B cell (primary cell): ENCODE data around the gene EID2. TPM values are rescaled to one million over a fixed set of nuclear protein-coding genes. Genes with fewer than 3 reads are reported as not detected.

Experiments used
- ATAC-seq: fragments of 200-7000 bp; cut with Tn5 transposase; one replicate; pipeline ENCODE4 v1.10.0; 2021; ENCODE audit warnings: low read depth, mild to moderate bottlenecking, moderate number of reproducible peaks, moderate library complexity
- CTCF ChIA-PET: fragments of 350-600 bp; sonication (Branson Sonifier 250); formaldehyde crosslinking; loops from one replicate; lab custom pipeline; 2021; ENCODE audit warnings: antibody characterized with exemption, inconsistent platforms; lab: Charles Lee
- POLR2A ChIA-PET: fragments of 350-600 bp; sonication (Branson Sonifier 250); formaldehyde crosslinking; loops from one replicate; lab custom pipeline; 2021; ENCODE audit warnings: antibody characterized with exemption; lab: Charles Lee
- DNase-seq: peaks from one replicate; pipeline ENCODE4 v3.0.0; 2013
- H2AFZ ChIP-seq: 2 replicates; pipeline ENCODE4 v1.6.1; 2012; ENCODE audit warnings: mild to moderate bottlenecking, low read depth, low read length; ENCODE audit not compliant: insufficient read depth, poor library complexity, severe bottlenecking
- H3K27ac ChIP-seq, 2 donors: 1 replicate in 1 of 2; 2 replicates in 1 of 2; pipeline ENCODE4 v1.5.1; 2012 to 2013; ENCODE audit warnings: low read length in 2 of 2, mild to moderate bottlenecking in 2 of 2, moderate library complexity in 1 of 2
- H3K27me3 ChIP-seq, 4 experiments: fragments of 200-600 bp in 1 of 4; sonication (generic) in 1 of 4; replicated peaks in 1 of 4; 1 replicate in 2 of 4; 2 replicates in 2 of 4; pipeline versions ENCODE4 v1.6.1 to v1.7.0; 2013 to 2016; ENCODE audit warnings: low read length in 3 of 4, mild to moderate bottlenecking in 2 of 4, mixed read lengths in 1 of 4, moderate library complexity in 1 of 4; ENCODE audit not compliant: insufficient read depth in 4 of 4, control insufficient read depth in 3 of 4; ENCODE audit errors: control extremely low read depth in 1 of 4
- H3K36me3 ChIP-seq, 2 experiments: replicated peaks in 1 of 2; 1 replicate in 1 of 2; 2 replicates in 1 of 2; pipeline versions ENCODE4 v1.6.1 to v1.7.1; 2013; ENCODE audit warnings: low read length in 1 of 2; ENCODE audit not compliant: insufficient read depth in 2 of 2, control insufficient read depth in 1 of 2; ENCODE audit errors: control extremely low read depth in 1 of 2, extremely low read depth in 1 of 2
- H3K4me1 ChIP-seq, 2 donors: fragments of 200-600 bp in 1 of 2; sonication (generic) in 1 of 2; 1 replicate in 1 of 2; 2 replicates in 1 of 2; pipeline versions ENCODE4 v1.5.1 to v1.6.1; 2013 to 2017; ENCODE audit warnings: low read length in 2 of 2; ENCODE audit not compliant: control insufficient read depth in 2 of 2, insufficient read depth in 2 of 2
- H3K4me2 ChIP-seq: replicated peaks from 2 replicates; pipeline ENCODE3; 2012; ENCODE audit warnings: mild to moderate bottlenecking, low read depth, low read length; ENCODE audit not compliant: poor library complexity, severe bottlenecking
- H3K4me3 ChIP-seq, 5 experiments: fragments of 200-600 bp in 1 of 5; sonication (generic) in 1 of 5; 1 replicate in 3 of 5; 2 replicates in 2 of 5; pipeline versions ENCODE4 v1.5.1 to v1.7.0; 2011 to 2016; ENCODE audit warnings: low read length in 4 of 5, mild to moderate bottlenecking in 4 of 5, low read depth in 2 of 5, control low read depth in 1 of 5, moderate library complexity in 1 of 5; ENCODE audit not compliant: insufficient read depth in 1 of 5; ENCODE audit errors: control extremely low read depth in 1 of 5, extremely low read depth in 1 of 5
- H3K79me2 ChIP-seq: fragments of 200-600 bp; sonication (generic); one replicate; pipeline ENCODE4 v1.6.0; 2016; ENCODE audit warnings: low read length; ENCODE audit not compliant: control insufficient read depth, insufficient read depth
- H3K9ac ChIP-seq: fragments of 200-600 bp; sonication (generic); 2 replicates; pipeline ENCODE4 v1.6.1; 2017; ENCODE audit warnings: mild to moderate bottlenecking, low read length, moderate library complexity
- H3K9me3 ChIP-seq, 3 donors: one replicate each; pipeline versions ENCODE4 v1.6.1 to v1.7.1; 2013; ENCODE audit warnings: low read length in 2 of 3; ENCODE audit not compliant: control insufficient read depth in 2 of 3, insufficient read depth in 1 of 3; ENCODE audit errors: control extremely low read depth in 1 of 3
- H4K20me1 ChIP-seq: 2 replicates; pipeline ENCODE4 v1.6.0; 2012; ENCODE audit warnings: mild to moderate bottlenecking, low read length; ENCODE audit not compliant: insufficient read depth, control insufficient read depth, poor library complexity, severe bottlenecking
- H3K27ac Mint-ChIP-seq: one replicate; pipeline ENCODE4 v1.8.0; 2021; ENCODE audit warnings: mixed read lengths
- H3K27me3 Mint-ChIP-seq: one replicate; pipeline ENCODE4 v1.8.0; 2021; ENCODE audit warnings: mixed read lengths
- H3K4me1 Mint-ChIP-seq: one replicate; pipeline ENCODE4 v1.8.0; 2021; ENCODE audit warnings: mixed read lengths
- H3K4me3 Mint-ChIP-seq: one replicate; pipeline ENCODE4 v1.8.0; 2021; ENCODE audit warnings: mixed read lengths
- H3K9me3 Mint-ChIP-seq: one replicate; pipeline ENCODE4 v1.8.0; 2022; ENCODE audit warnings: mixed read lengths; ENCODE audit not compliant: insufficient read depth
- EZH2 ChIP-seq: IDR thresholded peaks from 2 replicates; pipeline ENCODE4 v1.6.1; 2012; ENCODE audit warnings: borderline replicate concordance, low read depth, mild to moderate bottlenecking, moderate library complexity, low read length; ENCODE audit not compliant: insufficient read depth, poor library complexity, severe bottlenecking
- WGBS: methylation state at CpG from one replicate; pipeline ENCODE4 v1.1.5; 2013; ENCODE audit warnings: missing lambda C conversion rate; ENCODE audit not compliant: insufficient coverage; 5-methylcytosine and 5-hydroxymethylcytosine counted together
- intact Hi-C: fragments of 100-400 bp; cut with micrococcal nuclease; formaldehyde crosslinking; loops from one replicate; pipeline ENCODE4 v1.10.0; 2022
- polyA plus RNA-seq: library from polyadenylated mRNA; depleted of rRNA; stranded (reverse); fragments of >200 nt; gene quantifications from 2 replicates; pipeline ENCODE4 v1.2.3, GENCODE V29; 2012
- total RNA-seq, 2 donors: library from RNA; stranded (reverse); fragments of 120-200 nt in 1 of 2; gene quantifications; 1 replicate in 1 of 2; 2 replicates in 1 of 2; pipeline versions ENCODE4 v1.2.3 to v1.2.4, GENCODE V29; 2013 to 2022
- TF ChIP-seq, protein P1 (sequence below): fragments of 200-600 bp; IDR thresholded peaks from one replicate; pipeline ENCODE4 v1.8.0; 2022; ENCODE audit warnings: antibody characterized with exemption, mild to moderate bottlenecking

Gene EID2
- total and polyA plus RNA-seq, 2 donors (not counting 1 experiment from before 2014, with no cell fraction given), result 6.2 to 14.1 TPM

DNA sequence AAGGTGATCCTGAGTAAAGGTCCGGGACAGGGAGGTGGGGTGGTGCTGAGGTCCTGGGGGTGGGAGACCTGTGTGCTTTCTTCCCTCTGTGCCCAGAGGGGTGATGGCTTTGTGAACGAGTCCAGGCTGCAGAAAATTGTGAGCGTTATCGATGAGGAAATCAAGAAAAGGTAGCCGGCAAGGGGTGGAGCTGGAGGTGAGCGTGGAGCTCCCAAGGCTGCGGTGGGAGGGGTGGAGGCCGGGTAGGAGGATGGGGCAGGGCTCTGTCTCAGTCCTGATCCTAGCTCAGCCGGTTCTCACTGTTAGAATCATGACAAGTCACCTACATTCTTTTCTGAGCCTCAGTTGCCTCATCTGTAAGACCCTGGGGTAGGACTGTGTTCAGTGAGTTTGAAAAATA, 21.0 kb downstream of the EID2 start:
- H3K27ac ChIP-seq, result no peak overlapping the region
- DNase-seq, result no peak
- H3K4me1 ChIP-seq, result peaks cover 20 to 24% of the 10 kb centered on the region in 2 donors
- H4K20me1 ChIP-seq, result no peaks in the 10 kb centered on the region
- H3K4me3 Mint-ChIP-seq, result no peak overlapping the region
- no peak overlapping the region for H3K4me2 ChIP-seq
- no peak overlapping the region for H3K27ac Mint-ChIP-seq
- peaks cover 0 to 22% (median 0%) of the 10 kb centered on the region in 3 donors for H3K9me3 ChIP-seq
- 90% methylated on average over 7 of the region's 9 CpGs for WGBS
- POLR2A ChIA-PET, result no interaction called here
- no peaks in the 10 kb centered on the region for H3K36me3 ChIP-seq
- H3K79me2 ChIP-seq, result no peaks in the 10 kb centered on the region
- no peak overlapping the region for H3K9ac ChIP-seq
- no peaks in the 10 kb centered on the region for H3K9me3 Mint-ChIP-seq
- H3K4me1 Mint-ChIP-seq, result peaks cover 16% of the 10 kb centered on the region
- CTCF ChIA-PET, result interaction anchor here (1.8 kb wide), 1 partner anchor 12 kb away, joined by 4 read pairs; no protein-coding TSS in a partner anchor
- H3K27me3 ChIP-seq, result peaks cover 0 to 33% (median 28%) of the 10 kb centered on the region in 4 experiments
- TF ChIP-seq, protein P1, sequence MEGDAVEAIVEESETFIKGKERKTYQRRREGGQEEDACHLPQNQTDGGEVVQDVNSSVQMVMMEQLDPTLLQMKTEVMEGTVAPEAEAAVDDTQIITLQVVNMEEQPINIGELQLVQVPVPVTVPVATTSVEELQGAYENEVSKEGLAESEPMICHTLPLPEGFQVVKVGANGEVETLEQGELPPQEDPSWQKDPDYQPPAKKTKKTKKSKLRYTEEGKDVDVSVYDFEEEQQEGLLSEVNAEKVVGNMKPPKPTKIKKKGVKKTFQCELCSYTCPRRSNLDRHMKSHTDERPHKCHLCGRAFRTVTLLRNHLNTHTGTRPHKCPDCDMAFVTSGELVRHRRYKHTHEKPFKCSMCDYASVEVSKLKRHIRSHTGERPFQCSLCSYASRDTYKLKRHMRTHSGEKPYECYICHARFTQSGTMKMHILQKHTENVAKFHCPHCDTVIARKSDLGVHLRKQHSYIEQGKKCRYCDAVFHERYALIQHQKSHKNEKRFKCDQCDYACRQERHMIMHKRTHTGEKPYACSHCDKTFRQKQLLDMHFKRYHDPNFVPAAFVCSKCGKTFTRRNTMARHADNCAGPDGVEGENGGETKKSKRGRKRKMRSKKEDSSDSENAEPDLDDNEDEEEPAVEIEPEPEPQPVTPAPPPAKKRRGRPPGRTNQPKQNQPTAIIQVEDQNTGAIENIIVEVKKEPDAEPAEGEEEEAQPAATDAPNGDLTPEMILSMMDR, result no peak
- TF ChIP-seq EZH2, result no peak
- H3K27me3 Mint-ChIP-seq, result peaks cover 25% of the 10 kb centered on the region
- no peak for ATAC-seq
- no peak overlapping the region for H3K4me3 ChIP-seq
- H2AFZ ChIP-seq, result no peak overlapping the region
- intact Hi-C loops, result no loop called here

DNA sequence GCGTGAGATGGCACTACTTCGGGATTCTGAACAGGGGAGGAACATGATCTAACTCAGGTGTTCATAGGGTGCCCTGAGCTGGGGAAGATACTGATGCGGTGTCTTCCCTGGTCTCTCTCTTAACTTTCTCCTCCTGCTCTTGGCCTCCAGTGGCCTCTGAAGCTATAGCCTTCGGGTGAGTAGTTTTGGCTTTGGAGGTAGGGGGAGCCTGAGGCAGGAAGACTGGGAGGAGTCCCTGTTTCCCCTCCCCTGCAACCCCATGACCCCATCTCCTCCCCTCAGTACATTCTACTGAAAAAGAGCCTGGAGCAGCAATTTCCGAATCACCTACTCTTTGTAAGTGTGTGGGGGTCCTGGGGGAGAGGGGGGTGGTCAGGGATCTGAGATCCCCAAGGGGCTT, 21.5 kb downstream of the EID2 start:
- Histone ChIP-seq H3K27me3 (peaks cover 0 to 38% (median 31%) of the 10 kb centered on the region in 4 experiments), H3K9ac (no peak overlapping the region), H2AFZ (no peak overlapping the region), H4K20me1 (no peaks in the 10 kb centered on the region), H3K36me3 (no peaks in the 10 kb centered on the region), H3K9me3 (peaks cover 0 to 23% (median 0%) of the 10 kb centered on the region in 3 donors), H3K4me1 (peaks cover 20 to 25% of the 10 kb centered on the region in 2 donors), H3K4me2 (no peak overlapping the region), H3K4me3 (no peak overlapping the region), H3K27ac (no peak overlapping the region), H3K79me2 (no peaks in the 10 kb centered on the region)
- Mint-ChIP-seq H3K4me1 (peaks cover 16% of the 10 kb centered on the region), H3K4me3 (no peak overlapping the region), H3K9me3 (no peaks in the 10 kb centered on the region), H3K27ac (no peak overlapping the region), H3K27me3 (peaks cover 27% of the 10 kb centered on the region)
- WGBS, result 100% methylated on average over 1 of the region's 5 CpGs
- intact Hi-C loops, result no loop called here
- POLR2A ChIA-PET, result interaction anchor here (0.6 to 0.7 kb wide), 2 partner anchors 96 to 753 kb away, joined by 5 to 7 read pairs; no protein-coding TSS in a partner anchor
- CTCF ChIA-PET, result interaction anchor here (0.7 to 1.8 kb wide), 2 partner anchors 11 to 15 kb away, joined by 3 to 4 read pairs; no protein-coding TSS in a partner anchor
- ATAC-seq (no peak), DNase-seq (no peak)
- no peak for TF ChIP-seq EZH2
- TF ChIP-seq, protein P1, result no peak
